Activated CD4-positive, alpha-beta memory T cell treated with anti-CD3 and anti-CD28 coated beads for 36 hours (primary cell): ENCODE measurements around the gene FDXR. TPM values are rescaled to one million over a fixed set of nuclear protein-coding genes. Genes with fewer than 3 reads are reported as not detected.
A peak's percentile ranks its signal among the peaks of the same experiment; 100 is the strongest.

Source experiments
- CTCF ChIA-PET: fragments of 350-600 bp; sonication (Branson Sonifier 250); formaldehyde crosslinking; loops from one replicate; lab custom pipeline; 2021; ENCODE audit warnings: antibody characterized with exemption, inconsistent platforms; lab: Charles Lee
- POLR2A ChIA-PET: fragments of 350-600 bp; sonication (Branson Sonifier 250); formaldehyde crosslinking; loops from one replicate; lab custom pipeline; 2021; ENCODE audit warnings: antibody characterized with exemption; lab: Charles Lee
- DNase-seq: peaks from one replicate; pipeline ENCODE4 v3.0.0-alpha.2; 2020
- H3K27ac Mint-ChIP-seq: one replicate; pipeline ENCODE4 v1.8.0; 2021; ENCODE audit warnings: mixed read lengths
- H3K27me3 Mint-ChIP-seq: one replicate; pipeline ENCODE4 v1.8.0; 2021; ENCODE audit warnings: mixed read lengths
- H3K36me3 Mint-ChIP-seq: one replicate; pipeline ENCODE4 v1.8.0; 2021; ENCODE audit warnings: mixed read lengths
- H3K4me1 Mint-ChIP-seq: one replicate; pipeline ENCODE4 v1.8.0; 2021; ENCODE audit warnings: low read depth, mixed read lengths
- H3K4me3 Mint-ChIP-seq: one replicate; pipeline ENCODE4 v1.8.0; 2021; ENCODE audit warnings: mild to moderate bottlenecking, mixed read lengths
- H3K9me3 Mint-ChIP-seq: one replicate; pipeline ENCODE4 v1.8.0; 2021; ENCODE audit warnings: mixed read lengths
- intact Hi-C: fragments of 100-400 bp; cut with micrococcal nuclease; formaldehyde crosslinking; loops from one replicate; pipeline ENCODE4 v1.15.1; 2023
- total RNA-seq, 2 experiments: library from RNA; stranded (reverse); gene quantifications; one replicate each; pipeline ENCODE4 v1.2.3, GENCODE V29; 2021

FDXR gene
- total RNA-seq, 2 experiments from 2014 or later = 18.1 to 18.4 TPM

DNA sequence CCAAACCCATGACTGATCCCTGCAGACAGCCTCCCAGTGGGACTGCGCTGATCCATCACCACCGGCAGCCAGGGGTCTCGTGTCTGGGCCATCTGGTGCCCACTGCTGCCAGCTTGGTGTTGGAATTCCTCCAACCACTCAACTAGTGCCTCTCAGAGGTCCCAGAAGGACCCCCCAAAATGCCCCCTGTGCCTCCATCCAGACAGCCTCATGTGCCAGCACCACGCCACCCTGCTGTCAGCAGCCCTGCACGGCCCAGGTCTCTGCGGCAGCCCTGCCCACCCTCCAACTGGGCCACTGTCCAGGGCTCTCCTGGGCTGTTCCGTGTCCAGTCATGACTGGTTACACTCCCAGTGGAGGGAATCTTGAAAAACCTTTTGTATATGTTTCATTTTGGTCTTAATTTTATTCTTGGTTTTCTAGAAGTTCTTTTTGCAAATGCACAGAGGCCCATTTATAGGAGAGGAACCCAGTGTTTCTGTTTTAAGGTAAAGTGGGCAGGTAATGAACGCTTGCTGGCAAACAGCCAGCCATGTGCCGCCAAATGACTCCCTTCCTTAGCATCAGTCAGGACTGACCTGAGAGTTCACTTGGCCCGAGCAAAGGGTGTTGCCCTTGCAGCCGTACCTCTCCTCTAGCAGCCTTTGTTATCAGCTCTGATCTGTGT is 47.7 kb downstream of the FDXR start:
- no peak for DNase-seq
- no peak overlapping the region for H3K27ac Mint-ChIP-seq
- ChIA-PET CTCF (interaction anchor here (0.7 kb wide), 1 partner anchor 18 kb away, joined by 3 read pairs; no protein-coding TSS in a partner anchor), POLR2A (no interaction called here)
- H3K4me3 Mint-ChIP-seq = no peak overlapping the region
- H3K27me3 Mint-ChIP-seq = no peaks in the 10 kb centered on the region
- no peaks in the 10 kb centered on the region for H3K4me1 Mint-ChIP-seq
- H3K36me3 Mint-ChIP-seq = peaks cover 9% of the 10 kb centered on the region
- intact Hi-C loops = no loop called here
- no peaks in the 10 kb centered on the region for H3K9me3 Mint-ChIP-seq

DNA sequence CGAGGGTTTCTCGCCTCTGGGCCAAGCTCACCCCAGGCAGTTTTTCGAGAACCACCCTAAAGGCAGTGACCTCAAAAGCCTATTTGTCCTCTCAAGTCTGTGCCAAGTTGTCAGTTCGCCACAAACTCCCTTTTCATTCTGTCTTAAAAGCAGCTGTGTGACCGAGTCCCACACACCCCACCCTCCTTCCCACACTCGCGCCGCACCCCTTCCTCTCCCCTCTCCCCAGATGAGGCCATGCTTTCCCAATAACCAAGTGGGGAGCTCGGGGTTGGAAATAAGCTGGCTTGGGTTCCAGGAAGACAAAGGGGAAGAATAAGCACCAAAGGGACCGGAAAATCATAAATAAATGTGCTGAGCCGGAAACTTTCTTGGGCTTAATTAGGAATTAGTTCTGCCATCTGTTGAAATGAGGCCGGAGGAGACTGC is 49.8 kb downstream of the FDXR start:
- no peak for DNase-seq
- CTCF ChIA-PET = no interaction called here
- no peak overlapping the region for H3K27ac Mint-ChIP-seq
- no peaks in the 10 kb centered on the region for H3K9me3 Mint-ChIP-seq
- POLR2A ChIA-PET = no interaction called here
- H3K4me3 Mint-ChIP-seq = no peak overlapping the region
- no peaks in the 10 kb centered on the region for H3K4me1 Mint-ChIP-seq
- H3K36me3 Mint-ChIP-seq = peaks cover 12% of the 10 kb centered on the region
- intact Hi-C loops = no loop called here
- no peaks in the 10 kb centered on the region for H3K27me3 Mint-ChIP-seq

DNA sequence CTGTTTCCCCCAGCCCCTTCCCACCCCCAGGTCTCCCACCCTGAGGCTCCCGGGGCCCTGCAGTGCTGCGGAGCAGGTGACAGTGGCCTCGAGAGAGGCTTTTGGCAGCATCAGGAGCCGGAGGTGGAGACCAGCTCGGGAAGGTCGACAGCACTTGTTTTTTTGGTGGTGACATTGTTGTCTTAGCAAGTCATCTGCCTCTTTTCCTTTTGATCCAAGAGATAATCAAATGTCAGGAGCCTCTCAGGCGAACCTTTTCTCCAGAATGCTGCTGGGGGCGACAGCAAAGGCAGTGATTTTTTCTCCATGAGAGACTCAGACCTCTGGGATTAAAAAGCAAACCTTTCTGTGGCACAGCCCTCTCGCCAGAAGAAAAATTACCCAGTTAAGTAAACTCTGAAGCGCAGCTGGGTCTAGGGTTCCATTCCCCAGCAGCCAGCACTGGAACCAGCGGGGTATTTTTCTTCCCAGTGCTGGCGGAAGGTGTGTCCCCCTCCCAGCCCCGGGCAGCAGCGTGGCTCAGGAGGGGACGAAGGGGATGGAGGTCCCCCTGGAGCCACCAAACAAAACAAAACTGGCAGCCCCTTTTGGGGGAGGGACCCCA is 50.4 kb downstream of the FDXR start:
- ChIA-PET POLR2A (no interaction called here), CTCF (interaction anchor here (1.5 kb wide), 1 partner anchor 31 kb away, joined by 3 read pairs; no protein-coding TSS in a partner anchor)
- Mint-ChIP-seq H3K4me1 (no peaks in the 10 kb centered on the region), H3K9me3 (no peaks in the 10 kb centered on the region), H3K36me3 (peaks cover 12% of the 10 kb centered on the region), H3K4me3 (no peak overlapping the region), H3K27me3 (no peaks in the 10 kb centered on the region), H3K27ac (no peak overlapping the region)
- DNase-seq = no peak
- intact Hi-C loops = no loop called here

DNA sequence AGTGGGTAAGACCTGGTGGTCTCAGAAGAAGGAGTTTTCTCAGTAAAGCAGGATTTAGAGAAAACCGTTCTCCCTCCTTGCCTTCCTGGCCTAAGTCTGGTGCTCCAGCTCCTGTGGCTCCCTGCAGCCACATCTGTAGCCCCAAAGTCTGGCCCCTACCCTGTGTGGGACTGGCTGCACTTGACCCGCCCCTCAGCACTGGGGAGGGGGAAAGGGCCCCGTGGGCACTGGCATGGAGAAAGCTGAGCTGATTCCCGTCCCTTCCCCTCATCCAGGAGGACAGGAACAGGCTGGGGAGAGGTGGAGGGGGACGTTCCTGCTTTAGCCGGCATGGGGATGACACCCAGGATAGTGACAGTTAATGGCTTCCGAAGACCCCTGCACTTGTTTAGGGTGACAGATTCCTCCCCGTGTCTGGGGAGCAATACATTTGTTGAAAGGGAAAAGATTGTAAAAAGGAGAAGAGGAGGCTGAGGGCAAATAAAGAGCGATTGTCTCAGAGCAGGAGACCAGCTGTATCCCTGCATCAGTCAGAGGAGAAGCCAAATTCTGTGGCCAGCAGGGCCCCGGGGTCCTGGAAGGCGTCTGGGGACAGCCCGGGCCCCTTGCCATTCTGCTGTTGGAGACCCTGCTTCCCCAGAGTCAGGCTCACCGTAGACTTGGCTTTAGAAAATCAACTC is 51.0 kb downstream of the FDXR start:
- CTCF ChIA-PET = interaction anchor here (1.5 kb wide), 1 partner anchor 31 kb away, joined by 3 read pairs; no protein-coding TSS in a partner anchor
- H3K36me3 Mint-ChIP-seq = peaks cover 12% of the 10 kb centered on the region

DNA sequence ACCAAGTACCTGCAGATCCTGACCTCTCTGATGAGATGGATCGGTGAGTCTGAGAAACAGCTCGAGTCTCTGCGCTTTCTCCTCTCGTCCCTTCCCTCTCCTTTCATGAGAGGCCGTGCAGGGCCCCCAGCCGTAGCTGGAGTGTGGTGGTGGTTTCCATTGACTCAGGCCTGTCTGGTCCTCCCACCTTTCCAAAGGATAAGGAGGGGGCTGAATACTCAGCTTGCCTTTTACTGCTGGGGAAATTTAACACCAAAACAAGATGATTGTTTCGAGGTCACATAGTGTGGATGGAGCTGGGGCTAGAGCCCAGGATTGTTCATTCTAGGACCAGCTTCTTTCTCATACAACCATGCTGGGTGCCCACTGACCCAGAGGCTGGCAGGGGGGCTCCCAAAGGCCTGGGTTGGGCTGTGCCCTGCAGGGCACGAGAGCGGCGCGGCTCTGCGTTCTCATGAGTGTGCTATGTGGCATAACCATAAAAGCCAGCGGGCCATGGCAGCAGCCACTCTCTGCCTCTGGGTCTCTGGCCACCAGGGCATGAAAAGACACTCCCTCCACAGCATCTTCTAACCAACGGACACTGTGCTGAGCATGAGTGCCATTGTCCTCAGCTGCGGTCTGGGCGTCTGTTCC is 52.9 kb downstream of the FDXR start:
- Mint-ChIP-seq H3K27me3 (no peaks in the 10 kb centered on the region), H3K36me3 (peaks cover 15% of the 10 kb centered on the region), H3K27ac (no peak overlapping the region), H3K9me3 (no peaks in the 10 kb centered on the region), H3K4me1 (no peaks in the 10 kb centered on the region), H3K4me3 (no peak overlapping the region)
- DNase-seq = no peak
- ChIA-PET CTCF (no interaction called here), POLR2A (no interaction called here)
- intact Hi-C loops = no loop called here

More for the DNA sequence above, 51.0 kb downstream of the FDXR start:
- no peaks in the 10 kb centered on the region for H3K9me3 Mint-ChIP-seq
- H3K27ac Mint-ChIP-seq = no peak overlapping the region
- H3K4me1 Mint-ChIP-seq = no peaks in the 10 kb centered on the region
- intact Hi-C loops = no loop called here
- DNase-seq = no peak
- POLR2A ChIA-PET = no interaction called here
- no peak overlapping the region for H3K4me3 Mint-ChIP-seq
- no peaks in the 10 kb centered on the region for H3K27me3 Mint-ChIP-seq

DNA sequence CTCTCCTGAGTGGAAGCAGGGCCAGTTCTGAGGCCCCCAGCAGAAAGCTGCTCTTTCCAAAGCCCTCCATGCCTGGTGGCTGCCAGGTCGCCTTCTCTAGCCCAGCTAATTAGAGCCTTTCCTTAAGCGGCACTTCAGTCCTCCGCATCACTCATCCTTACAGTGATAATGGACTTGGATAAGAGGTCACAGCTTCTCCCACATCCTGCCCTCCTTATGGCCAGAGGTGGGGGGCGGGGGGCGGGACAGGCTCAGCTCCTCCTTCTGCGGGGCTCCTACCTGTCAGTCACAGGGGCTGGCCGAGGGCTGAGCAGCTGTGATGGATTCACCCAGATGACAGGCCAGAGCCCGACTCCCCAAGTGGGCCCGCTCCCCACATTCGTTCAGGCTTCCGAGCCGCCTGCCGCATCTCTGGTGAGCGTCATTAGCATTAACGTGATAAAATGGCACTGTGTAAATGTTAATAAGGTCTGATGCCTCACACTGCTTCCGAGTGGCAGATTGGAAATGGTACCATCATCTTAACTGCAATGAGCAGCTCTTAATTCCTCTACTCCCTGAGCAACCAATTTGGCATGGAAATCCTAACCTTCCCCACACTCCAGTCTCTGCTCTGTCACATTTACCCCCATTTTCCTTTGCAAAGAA is 54.4 kb downstream of the FDXR start:
- Mint-ChIP-seq H3K4me3 (no peak overlapping the region), H3K9me3 (no peaks in the 10 kb centered on the region), H3K4me1 (no peaks in the 10 kb centered on the region), H3K27ac (no peak overlapping the region), H3K27me3 (no peaks in the 10 kb centered on the region), H3K36me3 (peaks cover 15% of the 10 kb centered on the region)
- DNase-seq = no peak
- ChIA-PET CTCF (interaction anchor here (0.6 kb wide), 1 partner anchor 208 kb away, joined by 4 read pairs; no protein-coding TSS in a partner anchor), POLR2A (no interaction called here)
- intact Hi-C loops = no loop called here

DNA sequence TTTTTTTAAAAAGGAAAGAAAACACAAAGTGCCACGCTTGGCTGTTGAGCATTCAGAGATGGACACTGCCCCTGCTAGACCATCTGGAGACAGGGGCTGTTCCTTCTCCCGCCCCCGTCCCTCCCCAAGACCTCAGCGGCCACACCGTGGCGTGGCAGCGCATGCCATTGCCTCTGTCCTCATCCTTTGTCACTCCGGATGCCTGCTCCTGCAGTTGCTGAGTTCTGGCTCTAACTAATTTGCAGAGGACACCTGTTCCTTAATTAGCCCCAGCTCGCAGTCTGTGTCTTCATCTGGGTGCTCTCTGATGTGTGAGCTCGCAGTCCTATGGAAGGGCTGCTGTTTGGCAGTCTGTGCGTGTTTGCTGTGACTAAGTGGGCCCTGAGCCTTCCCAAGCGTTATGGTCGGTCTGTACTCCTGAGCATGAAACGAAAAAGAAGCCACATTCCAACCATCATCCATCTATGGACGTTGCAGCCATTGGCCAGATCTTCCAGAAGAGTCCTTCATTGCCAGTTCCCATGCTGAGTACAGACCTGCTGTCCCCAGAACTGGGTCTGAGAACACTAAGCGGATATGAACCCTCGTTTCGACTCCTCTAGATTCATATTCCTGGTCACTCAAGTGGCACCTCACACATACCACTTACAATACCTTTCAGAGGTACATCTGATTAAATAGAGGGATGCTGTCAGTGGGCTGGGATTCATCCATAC is 55.7 kb downstream of the FDXR start:
- Mint-ChIP-seq H3K27ac (no peak overlapping the region), H3K4me3 (no peak overlapping the region), H3K36me3 (peaks cover 13% of the 10 kb centered on the region), H3K9me3 (no peaks in the 10 kb centered on the region), H3K4me1 (no peaks in the 10 kb centered on the region), H3K27me3 (no peaks in the 10 kb centered on the region)
- POLR2A ChIA-PET = no interaction called here
- DNase-seq = no peak
- CTCF ChIA-PET = interaction anchor here (0.6 kb wide), 1 partner anchor 25 kb away, joined by 4 read pairs; no protein-coding TSS in a partner anchor
- intact Hi-C loops = no loop called here

DNA sequence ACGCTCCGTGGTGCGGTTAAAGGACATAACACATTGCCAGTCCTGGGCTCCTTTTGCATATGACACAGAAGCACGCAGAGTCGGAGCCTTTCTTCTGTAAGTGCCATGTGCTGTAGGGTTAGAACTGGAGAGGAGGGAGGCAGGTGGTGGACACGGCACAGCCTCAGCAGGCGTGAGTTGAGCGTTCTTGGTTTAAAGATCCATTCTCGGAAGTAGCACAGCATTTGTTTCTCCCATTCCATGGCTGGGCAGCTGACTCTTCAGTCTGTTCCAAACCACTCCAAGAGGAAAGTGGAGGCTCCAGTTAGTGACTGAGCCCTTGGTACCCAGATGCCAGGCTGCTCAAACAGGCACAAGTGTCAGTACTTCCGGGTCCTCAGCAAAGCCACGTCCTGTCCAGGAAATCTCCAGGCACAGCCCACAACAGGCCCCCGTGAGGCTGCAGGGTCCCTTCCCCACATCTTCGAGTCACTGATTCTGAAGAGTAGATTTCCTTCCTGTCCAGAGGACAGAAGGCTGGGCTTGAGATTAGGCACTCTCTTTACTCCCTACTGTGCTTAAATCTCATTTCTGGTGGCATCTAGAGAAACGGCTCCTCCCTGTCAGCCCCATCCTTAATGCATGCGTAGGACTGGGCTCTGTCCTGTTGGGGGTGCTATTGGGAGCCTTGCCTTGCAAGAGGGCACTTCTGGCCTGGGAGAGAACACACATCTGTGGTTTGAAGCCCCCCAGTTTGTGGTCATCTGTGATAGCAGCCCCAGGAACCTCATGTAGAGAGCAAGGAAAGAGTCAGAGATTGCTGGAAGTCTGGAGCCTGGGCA is 57.0 kb downstream of the FDXR start:
- ChIA-PET CTCF (no interaction called here), POLR2A (no interaction called here)
- DNase-seq = no peak
- Mint-ChIP-seq H3K4me3 (no peak overlapping the region), H3K9me3 (no peaks in the 10 kb centered on the region), H3K4me1 (no peaks in the 10 kb centered on the region), H3K27ac (no peak overlapping the region), H3K36me3 (peaks cover 13% of the 10 kb centered on the region), H3K27me3 (no peaks in the 10 kb centered on the region)
- intact Hi-C loops = no loop called here

DNA sequence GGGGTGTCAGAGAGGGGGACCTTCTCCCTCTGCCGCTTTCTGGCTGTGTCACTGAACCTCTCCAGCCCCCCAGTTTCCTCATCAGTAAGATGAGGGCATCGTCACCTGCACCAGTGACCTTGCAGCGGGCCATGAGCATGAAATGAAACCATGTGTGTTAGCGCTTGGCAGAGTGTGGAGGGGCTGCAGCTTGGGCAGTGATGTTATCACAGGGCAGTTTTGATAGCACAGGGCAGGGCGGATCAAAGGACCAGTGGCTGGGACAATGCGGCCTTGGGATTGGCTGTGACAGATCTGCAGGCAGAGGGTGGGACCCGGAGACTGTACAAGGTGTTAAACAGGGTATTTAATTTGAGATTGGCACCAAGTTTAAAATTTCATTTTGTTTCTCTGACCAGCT is 57.7 kb downstream of the FDXR start:
- intact Hi-C loops = no loop called here
- no peak overlapping the region for H3K4me3 Mint-ChIP-seq
- no peaks in the 10 kb centered on the region for H3K4me1 Mint-ChIP-seq
- CTCF ChIA-PET = no interaction called here
- H3K27ac Mint-ChIP-seq = no peak overlapping the region
- no peak for DNase-seq
- no peaks in the 10 kb centered on the region for H3K9me3 Mint-ChIP-seq
- POLR2A ChIA-PET = no interaction called here
- peaks cover 13% of the 10 kb centered on the region for H3K36me3 Mint-ChIP-seq
- no peaks in the 10 kb centered on the region for H3K27me3 Mint-ChIP-seq

DNA sequence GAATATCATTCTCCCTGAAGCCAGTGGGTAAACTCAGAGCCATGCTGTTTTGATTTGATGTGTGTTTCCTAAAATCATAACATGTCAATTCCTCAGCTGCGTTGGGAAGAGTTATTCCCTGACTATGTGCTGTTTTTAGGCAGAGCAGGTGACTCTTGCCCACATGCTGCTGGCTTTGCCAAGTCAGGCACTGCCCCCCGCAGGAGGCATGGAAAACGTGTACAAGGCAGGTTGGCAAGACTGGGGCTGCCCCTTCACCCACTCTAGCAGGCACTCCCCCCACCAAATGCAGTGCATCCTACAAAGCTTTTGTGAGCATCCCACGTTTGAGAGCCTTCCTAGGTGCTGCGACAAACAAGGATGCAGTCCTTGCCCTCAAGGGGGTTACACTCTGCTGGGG is 58.3 kb downstream of the FDXR start:
- Mint-ChIP-seq H3K36me3 (peaks cover 13% of the 10 kb centered on the region), H3K27me3 (no peaks in the 10 kb centered on the region), H3K4me1 (no peaks in the 10 kb centered on the region), H3K27ac (no peak overlapping the region), H3K4me3 (no peak overlapping the region), H3K9me3 (no peaks in the 10 kb centered on the region)
- intact Hi-C loops = no loop called here
- CTCF ChIA-PET = interaction anchor here (2.5 kb wide), 1 partner anchor 69 kb away, joined by 7 read pairs; no protein-coding TSS in a partner anchor
- peak; percentile 13 for DNase-seq
- POLR2A ChIA-PET = no interaction called here
